Endothelial cell (in vitro differentiated cells): Measurements from ENCODE around the gene GCN1. TPM values are rescaled to one million over a fixed set of nuclear protein-coding genes. Genes with fewer than 3 reads are reported as not detected.

ENCODE experiments used
- DNase-seq: peaks from one replicate; pipeline ENCODE4 v3.0.0; 2021; ENCODE audit warnings: low spot score
- H3K27ac Mint-ChIP-seq: one replicate; pipeline ENCODE4 v1.8.0; 2021; ENCODE audit warnings: mixed read lengths, inconsistent platforms; ENCODE audit not compliant: unreplicated experiment
- H3K27me3 Mint-ChIP-seq: one replicate; pipeline ENCODE4 v1.8.0; 2021; ENCODE audit warnings: mild to moderate bottlenecking, moderate library complexity, mixed read lengths, inconsistent platforms; ENCODE audit not compliant: unreplicated experiment
- H3K36me3 Mint-ChIP-seq: one replicate; pipeline ENCODE4 v1.8.0; 2021; ENCODE audit warnings: mild to moderate bottlenecking, low read depth, mixed read lengths, inconsistent platforms; ENCODE audit not compliant: unreplicated experiment
- H3K4me1 Mint-ChIP-seq: one replicate; pipeline ENCODE4 v1.8.0; 2021; ENCODE audit warnings: mild to moderate bottlenecking, mixed read lengths, inconsistent platforms; ENCODE audit not compliant: unreplicated experiment
- H3K4me3 Mint-ChIP-seq: one replicate; pipeline ENCODE4 v1.8.0; 2021; ENCODE audit warnings: mild to moderate bottlenecking, mixed read lengths, inconsistent platforms; ENCODE audit not compliant: unreplicated experiment
- H3K9me3 Mint-ChIP-seq: one replicate; pipeline ENCODE4 v1.8.0; 2021; ENCODE audit warnings: mixed read lengths, inconsistent platforms; ENCODE audit not compliant: unreplicated experiment
- total RNA-seq: library from RNA; stranded (reverse); fragmentation: NEBNext Ultra II Directional; extraction: Animal tissue kit (Norgen Biotek cat#: 25700); gene quantifications from one replicate; pipeline ENCODE4 v1.2.1, GENCODE V29; 2021; ENCODE audit not compliant: unreplicated experiment
- TF ChIP-seq, protein P1 (sequence below): fragments of 200-600 bp; sonication (generic); IDR thresholded peaks from one replicate; pipeline ENCODE4 v1.5.0; 2021; ENCODE audit warnings: antibody characterized with exemption; ENCODE audit not compliant: unreplicated experiment

The GCN1 gene
- total RNA-seq, 1 donor from 2014 or later, result 54.0 TPM

DNA sequence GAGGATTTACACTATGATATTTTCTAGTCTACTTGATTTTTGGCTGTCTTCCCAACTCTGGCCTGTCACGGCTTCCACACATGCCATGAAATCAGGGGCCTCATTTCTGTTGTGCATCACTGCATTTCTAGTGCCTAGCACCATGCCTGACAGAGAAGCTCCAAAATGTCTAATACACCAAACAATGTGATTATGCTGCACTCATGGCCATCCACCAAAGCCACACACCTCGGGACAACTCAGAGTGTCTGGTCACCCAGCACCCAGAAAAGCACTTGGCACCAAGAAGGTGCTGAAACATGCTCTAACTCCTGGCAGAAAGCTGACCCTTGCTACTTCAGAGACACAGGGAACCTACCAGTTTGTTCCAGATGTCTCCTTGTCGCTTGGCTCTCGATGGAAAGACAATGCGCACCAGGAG, 11.3 kb downstream of the GCN1 start:
- Mint-ChIP-seq H3K4me1 (no peaks in the 10 kb centered on the region), H3K4me3 (no peak overlapping the region), H3K9me3 (no peaks in the 10 kb centered on the region), H3K27me3 (peaks cover 2% of the 10 kb centered on the region), H3K36me3 (peaks cover 37% of the 10 kb centered on the region), H3K27ac (no peak overlapping the region)
- no peak for DNase-seq
- TF ChIP-seq, protein P1, sequence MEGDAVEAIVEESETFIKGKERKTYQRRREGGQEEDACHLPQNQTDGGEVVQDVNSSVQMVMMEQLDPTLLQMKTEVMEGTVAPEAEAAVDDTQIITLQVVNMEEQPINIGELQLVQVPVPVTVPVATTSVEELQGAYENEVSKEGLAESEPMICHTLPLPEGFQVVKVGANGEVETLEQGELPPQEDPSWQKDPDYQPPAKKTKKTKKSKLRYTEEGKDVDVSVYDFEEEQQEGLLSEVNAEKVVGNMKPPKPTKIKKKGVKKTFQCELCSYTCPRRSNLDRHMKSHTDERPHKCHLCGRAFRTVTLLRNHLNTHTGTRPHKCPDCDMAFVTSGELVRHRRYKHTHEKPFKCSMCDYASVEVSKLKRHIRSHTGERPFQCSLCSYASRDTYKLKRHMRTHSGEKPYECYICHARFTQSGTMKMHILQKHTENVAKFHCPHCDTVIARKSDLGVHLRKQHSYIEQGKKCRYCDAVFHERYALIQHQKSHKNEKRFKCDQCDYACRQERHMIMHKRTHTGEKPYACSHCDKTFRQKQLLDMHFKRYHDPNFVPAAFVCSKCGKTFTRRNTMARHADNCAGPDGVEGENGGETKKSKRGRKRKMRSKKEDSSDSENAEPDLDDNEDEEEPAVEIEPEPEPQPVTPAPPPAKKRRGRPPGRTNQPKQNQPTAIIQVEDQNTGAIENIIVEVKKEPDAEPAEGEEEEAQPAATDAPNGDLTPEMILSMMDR, result no peak

DNA sequence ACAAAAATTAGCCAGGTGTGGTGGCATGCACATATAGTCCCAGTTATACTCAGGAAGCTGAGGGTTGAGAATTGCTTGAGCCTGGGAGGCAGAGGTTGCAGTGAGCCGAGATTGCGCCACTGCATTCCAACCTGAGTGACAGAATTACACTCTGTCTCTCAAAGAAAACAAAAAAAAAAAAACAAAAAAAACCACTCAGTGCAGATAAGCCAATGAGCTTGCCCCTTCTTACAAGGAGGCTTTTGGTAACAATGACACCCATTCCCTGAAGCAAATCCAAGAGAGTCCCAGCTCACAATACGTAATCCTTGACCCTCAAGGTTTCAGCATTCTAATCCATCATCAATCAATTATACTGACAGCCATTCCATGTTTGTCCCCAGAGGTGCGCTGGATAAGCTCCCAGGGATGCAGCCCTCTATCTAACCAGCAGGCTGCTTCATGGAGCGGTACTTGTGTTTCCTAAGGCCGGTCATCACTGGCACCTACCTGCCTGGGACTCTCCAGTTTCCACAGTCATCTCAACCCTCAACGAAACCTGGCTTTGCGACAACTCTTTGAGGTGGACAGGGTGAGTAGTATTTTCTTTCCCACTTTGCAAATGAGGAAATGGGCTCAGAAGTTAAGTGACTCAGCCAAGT, 12.4 kb downstream of the GCN1 start:
- Mint-ChIP-seq H3K36me3 (peaks cover 48% of the 10 kb centered on the region), H3K27ac (no peak overlapping the region), H3K9me3 (no peaks in the 10 kb centered on the region), H3K4me1 (no peaks in the 10 kb centered on the region), H3K4me3 (no peak overlapping the region), H3K27me3 (peaks cover 2% of the 10 kb centered on the region)
- TF ChIP-seq, protein P1, result no peak
- no peak for DNase-seq

DNA sequence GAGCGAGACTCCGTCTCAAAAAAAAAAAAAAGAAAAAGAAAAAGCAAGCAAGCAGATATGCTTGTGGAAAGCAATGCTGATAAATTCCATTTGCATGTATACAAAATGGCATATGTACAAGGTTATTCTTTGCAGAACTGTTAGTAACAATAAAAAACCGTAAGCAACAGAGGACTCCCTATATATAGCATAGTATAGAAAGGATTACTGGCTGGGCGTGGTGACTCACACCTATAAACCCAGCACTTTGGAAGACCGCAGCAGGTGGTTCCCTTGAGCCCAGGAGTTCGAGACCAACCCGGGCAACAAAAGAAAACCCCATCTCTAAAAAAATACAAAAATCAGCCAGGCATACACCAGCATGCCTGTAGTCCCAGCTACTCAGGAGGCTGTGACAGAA, 13.5 kb downstream of the GCN1 start:
- H3K4me1 Mint-ChIP-seq, result no peaks in the 10 kb centered on the region
- H3K9me3 Mint-ChIP-seq, result no peaks in the 10 kb centered on the region
- TF ChIP-seq, protein P1, result no peak
- H3K4me3 Mint-ChIP-seq, result no peak overlapping the region
- DNase-seq, result no peak
- peaks cover 2% of the 10 kb centered on the region for H3K27me3 Mint-ChIP-seq
- H3K36me3 Mint-ChIP-seq, result peaks cover 48% of the 10 kb centered on the region
- H3K27ac Mint-ChIP-seq, result no peak overlapping the region

DNA sequence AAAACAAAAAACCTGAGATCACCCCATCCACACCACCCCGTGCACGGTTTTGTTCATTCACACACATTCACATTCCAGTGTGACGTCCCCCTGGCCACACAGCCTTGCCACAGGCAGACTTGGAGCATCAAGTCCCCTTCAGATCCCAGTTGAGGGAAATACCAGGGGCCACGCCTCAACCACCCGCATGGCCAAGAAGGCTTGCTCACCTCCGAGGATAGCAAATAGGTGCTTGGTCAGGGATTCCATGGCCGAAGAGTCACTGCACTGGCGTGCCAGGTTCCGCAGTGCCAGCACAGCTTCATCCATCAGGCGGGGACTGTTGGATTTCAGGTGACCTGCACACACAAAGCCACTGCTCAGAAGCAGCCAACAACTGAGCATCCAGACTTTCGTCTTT, 19.0 kb downstream of the GCN1 start:
- no peak overlapping the region for H3K4me3 Mint-ChIP-seq
- no peaks in the 10 kb centered on the region for H3K27me3 Mint-ChIP-seq
- no peaks in the 10 kb centered on the region for H3K4me1 Mint-ChIP-seq
- no peaks in the 10 kb centered on the region for H3K9me3 Mint-ChIP-seq
- H3K27ac Mint-ChIP-seq, result no peak overlapping the region
- DNase-seq, result no peak
- TF ChIP-seq, protein P1, result no peak
- peaks cover 55% of the 10 kb centered on the region for H3K36me3 Mint-ChIP-seq

DNA sequence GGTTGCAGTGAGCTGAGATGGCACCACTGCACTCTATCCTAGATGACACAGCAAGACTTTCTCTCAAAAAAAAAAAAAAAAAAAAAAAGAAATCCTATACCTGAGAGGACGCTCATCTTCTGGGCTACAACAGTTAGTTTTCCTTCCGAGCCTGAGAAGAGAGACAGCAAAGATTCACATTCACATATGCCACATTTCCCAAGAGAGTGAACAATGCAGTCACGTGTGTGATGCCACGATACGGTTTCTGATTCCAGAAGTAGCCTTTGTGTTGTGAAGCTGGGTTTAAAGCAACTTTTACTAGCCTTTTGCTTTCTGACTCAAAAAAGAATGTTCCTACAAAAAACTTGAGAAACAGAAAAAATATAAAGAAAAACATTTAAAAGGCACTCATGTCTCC, 19.5 kb downstream of the GCN1 start:
- DNase-seq, result no peak
- H3K4me3 Mint-ChIP-seq, result no peak overlapping the region
- no peaks in the 10 kb centered on the region for H3K27me3 Mint-ChIP-seq
- no peaks in the 10 kb centered on the region for H3K4me1 Mint-ChIP-seq
- TF ChIP-seq, protein P1, result no peak
- no peaks in the 10 kb centered on the region for H3K9me3 Mint-ChIP-seq
- no peak overlapping the region for H3K27ac Mint-ChIP-seq
- peaks cover 55% of the 10 kb centered on the region for H3K36me3 Mint-ChIP-seq
